SK-N-SH (cell line): Measurements from ENCODE around the gene LAPTM5.

Experiments
- EP300 ChIP-seq, 2 experiments: IDR thresholded peaks; 2 replicates each; pipeline versions ENCODE4 v1.4.0 to v1.6.1; 2012; ENCODE audit warnings: borderline replicate concordance in 1 of 2, low read depth in 1 of 2, low read length in 1 of 2
- EZH2phosphoT487 ChIP-seq: fragments of 200-600 bp; sonication (generic); IDR thresholded peaks from 2 replicates; pipeline ENCODE4 v1.6.1; 2017; ENCODE audit warnings: low read depth, mixed run types, mild to moderate bottlenecking, antibody characterized with exemption, moderate library complexity, borderline replicate concordance
- FOXJ3 ChIP-seq: sonication (generic); formaldehyde crosslinking; IDR thresholded peaks from 2 replicates; pipeline ENCODE4 v1.5.1; 2020; ENCODE audit warnings: mild to moderate bottlenecking, missing genetic modification reagents
- GATA2 ChIP-seq: sonication (generic); formaldehyde crosslinking; IDR thresholded peaks from 2 replicates; pipeline ENCODE4 v1.5.0; 2020; ENCODE audit warnings: mild to moderate bottlenecking, missing genetic modification reagents
- MAX ChIP-seq: IDR thresholded peaks from 2 replicates; pipeline ENCODE4 v1.4.0; 2012; ENCODE audit warnings: low read depth
- RAD21 ChIP-seq: IDR thresholded peaks from 2 replicates; pipeline ENCODE4 v1.6.1; 2012; ENCODE audit warnings: mild to moderate bottlenecking, low read length
- SIN3A ChIP-seq: IDR thresholded peaks from 2 replicates; pipeline ENCODE4 v1.6.1; 2012; ENCODE audit warnings: low read depth, mild to moderate bottlenecking, low read length, moderate library complexity, borderline replicate concordance
- TAF1 ChIP-seq: IDR thresholded peaks from 2 replicates; pipeline ENCODE4 v1.6.1; 2012; ENCODE audit warnings: low read depth, mild to moderate bottlenecking, low read length, moderate library complexity, borderline replicate concordance
- TCF12 ChIP-seq: IDR thresholded peaks from 2 replicates; pipeline ENCODE4 v1.4.0; 2012
- TF ChIP-seq, protein P1 (sequence below): fragments of 200-600 bp; sonication (generic); IDR thresholded peaks from 2 replicates; pipeline ENCODE4 v1.6.1; 2017; ENCODE audit warnings: antibody characterized with exemption, mild to moderate bottlenecking, moderate library complexity

DNA sequence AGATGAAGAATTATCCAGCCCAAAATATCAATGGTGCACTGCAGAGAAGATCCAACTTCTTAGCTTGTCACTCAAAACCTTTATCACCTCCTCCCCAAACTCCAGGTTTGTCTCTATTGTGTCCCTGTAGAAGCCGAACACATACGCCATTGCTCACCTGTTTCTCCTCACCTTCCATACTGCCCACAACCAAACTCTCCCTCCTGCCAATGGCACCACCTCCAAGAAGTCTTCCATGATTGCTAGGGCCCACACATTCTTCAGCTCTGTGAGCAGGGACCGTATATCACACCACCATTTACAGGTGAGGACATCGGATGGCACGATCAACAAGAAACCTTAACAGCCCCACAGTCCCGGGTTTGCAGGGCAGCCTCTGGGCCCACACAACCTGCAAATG is 2.2 kb downstream of the LAPTM5 start:
- TF ChIP-seq EP300 (IDR thresholded peaks at IDR 0.05; ENCODE audit: borderline replicate concordance in 1 of 2, low read depth in 1 of 2, low read length in 1 of 2) (no peak), TAF1 (no peak), RAD21 (no peak), EZH2phosphoT487 (no peak), GATA2 (no peak), TCF12 (no peak), MAX (no peak), SIN3A (no peak), FOXJ3 (CRISPR knock-in tag) (no peak)
- TF ChIP-seq, protein P1, sequence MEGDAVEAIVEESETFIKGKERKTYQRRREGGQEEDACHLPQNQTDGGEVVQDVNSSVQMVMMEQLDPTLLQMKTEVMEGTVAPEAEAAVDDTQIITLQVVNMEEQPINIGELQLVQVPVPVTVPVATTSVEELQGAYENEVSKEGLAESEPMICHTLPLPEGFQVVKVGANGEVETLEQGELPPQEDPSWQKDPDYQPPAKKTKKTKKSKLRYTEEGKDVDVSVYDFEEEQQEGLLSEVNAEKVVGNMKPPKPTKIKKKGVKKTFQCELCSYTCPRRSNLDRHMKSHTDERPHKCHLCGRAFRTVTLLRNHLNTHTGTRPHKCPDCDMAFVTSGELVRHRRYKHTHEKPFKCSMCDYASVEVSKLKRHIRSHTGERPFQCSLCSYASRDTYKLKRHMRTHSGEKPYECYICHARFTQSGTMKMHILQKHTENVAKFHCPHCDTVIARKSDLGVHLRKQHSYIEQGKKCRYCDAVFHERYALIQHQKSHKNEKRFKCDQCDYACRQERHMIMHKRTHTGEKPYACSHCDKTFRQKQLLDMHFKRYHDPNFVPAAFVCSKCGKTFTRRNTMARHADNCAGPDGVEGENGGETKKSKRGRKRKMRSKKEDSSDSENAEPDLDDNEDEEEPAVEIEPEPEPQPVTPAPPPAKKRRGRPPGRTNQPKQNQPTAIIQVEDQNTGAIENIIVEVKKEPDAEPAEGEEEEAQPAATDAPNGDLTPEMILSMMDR: no peak
